GM04504 (cell line): ENCODE data around the gene SHISA6.

Experiments
- DNase-seq: peaks from one replicate; pipeline ENCODE4 v3.0.0-alpha.2; 2012; ENCODE audit warnings: low read depth

Gene SHISA6

DNA sequence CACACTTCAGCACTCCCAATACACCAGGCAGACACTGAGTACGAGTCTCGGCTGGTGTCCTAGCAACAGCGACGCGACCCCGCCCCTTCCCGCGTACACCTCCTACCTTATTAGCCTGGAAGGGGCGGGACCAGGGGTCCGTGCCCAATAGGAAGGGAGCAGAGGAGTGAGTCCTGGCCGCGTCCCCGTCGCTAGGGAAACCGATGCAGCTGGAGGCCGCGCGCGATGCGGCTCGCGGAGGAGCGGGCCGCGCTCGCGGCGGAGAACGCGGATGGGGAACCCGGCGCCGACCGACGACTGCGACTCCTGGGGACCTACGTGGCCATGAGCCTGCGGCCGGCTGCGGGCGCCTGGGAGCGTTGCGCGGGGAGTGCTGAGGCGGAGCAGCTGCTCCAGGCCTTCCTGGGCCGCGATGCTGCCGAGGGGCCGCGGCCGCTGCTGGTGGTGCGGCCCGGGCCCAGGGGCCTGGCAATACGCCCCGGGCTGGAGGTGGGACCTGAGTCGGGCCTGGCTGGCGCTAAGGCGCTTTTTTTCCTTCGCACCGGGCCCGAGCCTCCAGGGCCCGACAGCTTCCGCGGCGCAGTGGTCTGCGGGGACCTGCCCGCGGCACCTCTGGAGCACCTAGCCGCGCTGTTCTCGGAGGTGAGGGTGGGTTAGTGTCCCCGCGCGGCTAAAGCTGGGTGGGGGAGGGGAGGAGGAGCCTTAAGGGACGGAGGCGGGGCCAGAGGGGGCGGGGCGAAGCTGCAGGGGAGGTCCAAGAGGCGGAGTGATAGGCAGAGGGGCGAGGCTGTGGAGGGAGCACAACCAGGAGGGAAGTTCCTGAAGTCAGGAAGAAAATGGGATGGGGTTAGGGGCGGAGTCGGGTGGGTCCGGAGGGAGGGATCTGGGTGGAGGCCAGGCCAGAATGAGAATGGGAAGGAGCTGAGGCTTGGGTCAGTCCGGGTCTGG is 357.5 kb downstream of the SHISA6 start, which contains the start of gene DNAH9:
Gene DNAH9, plus strand, starts transcription at position 197 of the 948 bp plus-strand sequence. Its CDS starts 29 bp downstream, at position 226.
- DNase-seq, result no peak

DNA sequence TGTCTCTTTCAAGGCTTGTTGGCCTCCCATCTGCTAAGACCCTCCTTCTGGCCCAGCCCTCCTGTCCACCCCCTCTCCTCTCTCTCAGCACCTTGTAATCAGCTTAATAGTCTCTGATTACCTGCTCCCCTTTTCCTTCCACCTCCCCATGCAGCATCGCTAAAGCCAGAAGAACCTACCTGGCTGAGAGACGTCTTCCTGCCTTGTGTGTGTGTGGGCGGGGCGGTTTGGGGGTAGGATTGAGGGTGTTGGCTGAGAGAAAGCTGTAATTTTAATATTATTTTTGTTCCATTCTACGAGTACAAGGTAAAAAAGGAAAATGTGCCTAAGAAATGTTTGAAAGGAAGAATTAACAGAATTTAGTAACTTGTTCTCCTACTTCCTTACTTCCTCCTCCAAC is 360.6 kb downstream of the SHISA6 start:
- DNase-seq, result no peak

DNA sequence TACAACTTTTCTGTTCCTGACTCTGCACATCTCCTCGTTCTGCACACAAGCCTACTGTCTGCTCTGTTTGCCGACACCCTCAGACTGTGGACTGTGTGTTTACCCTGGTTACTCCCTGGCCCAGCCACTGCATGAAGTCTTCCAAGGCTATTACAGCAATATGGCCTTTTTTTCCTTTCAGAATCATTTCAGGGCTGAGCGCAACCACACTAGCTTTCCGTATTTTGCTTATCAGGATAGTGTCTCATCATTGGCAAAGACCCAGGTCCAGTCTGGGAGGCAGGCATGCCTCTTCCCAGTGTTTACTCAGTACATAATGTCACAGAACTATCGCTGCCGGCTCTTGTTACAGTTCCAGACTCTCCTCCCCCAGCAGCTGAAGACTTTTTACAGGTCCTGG is 367.4 kb downstream of the SHISA6 start:
- no peak for DNase-seq

DNA sequence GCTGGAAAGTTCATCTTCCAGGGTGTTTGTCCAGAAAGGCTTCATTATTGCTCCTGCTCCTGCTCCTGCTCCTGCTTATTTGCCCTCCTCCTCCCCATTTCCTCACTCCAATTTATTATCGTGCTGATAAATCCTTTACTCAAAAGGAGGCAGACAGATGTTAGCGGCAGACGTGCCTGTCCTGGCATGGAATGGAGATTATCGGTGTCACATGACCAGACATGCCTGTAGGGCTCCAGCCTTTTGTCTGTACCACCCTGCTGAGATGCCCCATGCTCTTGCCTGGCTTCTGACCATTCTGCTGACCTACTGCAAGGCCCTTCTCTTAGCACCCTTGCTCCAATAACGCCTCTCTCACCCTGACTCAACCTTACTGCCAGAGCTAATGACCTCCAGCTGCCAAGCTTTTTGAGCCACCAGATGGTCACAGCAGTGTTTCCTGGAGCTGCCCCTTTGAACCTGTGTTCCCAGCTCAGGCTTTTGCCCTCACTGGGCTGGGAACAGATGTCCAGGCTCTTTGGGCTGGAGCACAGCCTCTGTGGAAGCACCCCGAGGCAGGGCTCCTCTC is 370.1 kb downstream of the SHISA6 start:
- DNase-seq, result no peak

DNA sequence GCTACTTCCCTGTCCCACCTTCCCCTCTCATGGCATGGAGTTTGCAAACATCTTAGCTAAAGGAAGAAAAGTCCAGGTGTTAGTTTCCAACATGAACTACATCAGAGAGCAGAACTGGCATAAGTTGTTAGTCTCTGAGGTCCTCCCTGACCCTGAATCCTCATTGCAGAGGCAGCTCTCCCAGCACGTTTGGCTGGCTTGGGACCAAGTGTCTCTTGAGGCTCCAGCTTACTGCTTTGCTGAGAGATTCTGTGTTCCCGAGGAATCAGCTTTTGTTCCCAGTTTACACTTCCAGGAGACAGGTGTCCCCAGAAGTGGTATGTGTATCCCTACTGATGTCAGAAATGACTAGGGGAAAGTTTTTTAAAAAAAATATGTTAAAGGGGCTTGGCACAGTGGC is 371.9 kb downstream of the SHISA6 start:
- no peak for DNase-seq
